Hematopoietic multipotent progenitor cell treated with erythropoietin and hydrocortisone succinate and interleukin-3 and kit ligand, for 8 days (in vitro differentiated cells): ENCODE data around the gene TYW3.
A peak's percentile ranks its signal among the peaks of the same experiment; 100 is the strongest.
"Not testable (repeated sequence)": the region's sequence is repeated elsewhere in the genome, so short reads cannot be mapped to it uniquely, and the experiment has no call there.

Experiments
- DNase-seq: peaks from one replicate; pipeline ENCODE4 v3.0.0-alpha.2; 2015

The TYW3 gene

GRCh38 chr1:74732071-74732946 is 643 bp upstream of the TYW3 start:
- DNase-seq: not testable (repeated sequence)

- peak; percentile 89 for DNase-seq
Observed at GRCh38 chr1:74733604-74734484, 892 bp downstream of the TYW3 start.

- DNase-seq: no peak
Observed at GRCh38 chr1:74737333-74737732, 4.4 kb downstream of the TYW3 start.

- not testable (repeated sequence) for DNase-seq
Observed at GRCh38 chr1:74740307-74740980, 7.5 kb downstream of the TYW3 start.

GRCh38 chr1:74745247-74745646 is 12.3 kb downstream of the TYW3 start:
- not testable (repeated sequence) for DNase-seq

GRCh38 chr1:74748960-74749359 is 16.0 kb downstream of the TYW3 start:
- no peak for DNase-seq

- DNase-seq: no peak
Observed at GRCh38 chr1:74753104-74753503, 20.2 kb downstream of the TYW3 start.

GRCh38 chr1:74755475-74755874 is 22.5 kb downstream of the TYW3 start:
- DNase-seq: no peak

- DNase-seq: not testable (repeated sequence)
Observed at GRCh38 chr1:74756650-74757049, 23.7 kb downstream of the TYW3 start.

- DNase-seq: no peak
Observed at GRCh38 chr1:74763807-74764206, 30.9 kb downstream of the TYW3 start.

GRCh38 chr1:74766579-74766978 is 33.6 kb downstream of the TYW3 start:
- DNase-seq: no peak

- DNase-seq: peak; percentile 42
Observed at GRCh38 chr1:74767490-74767889, 34.5 kb downstream of the TYW3 start.

GRCh38 chr1:74771913-74772515 is 39.1 kb downstream of the TYW3 start:
- peak; percentile 67 for DNase-seq

GRCh38 chr1:74772945-74773344 is 40.0 kb downstream of the TYW3 start:
- DNase-seq: no peak

- DNase-seq: no peak
Observed at GRCh38 chr1:74773582-74773981, 40.6 kb downstream of the TYW3 start.

- DNase-seq: no peak
Observed at GRCh38 chr1:74775735-74776134, 42.8 kb downstream of the TYW3 start.

GRCh38 chr1:74777525-74777924 is 44.6 kb downstream of the TYW3 start:
- DNase-seq: no peak

GRCh38 chr1:74779750-74780149 is 46.8 kb downstream of the TYW3 start:
- no peak for DNase-seq

- no peak for DNase-seq
Observed at GRCh38 chr1:74780594-74780993, 47.6 kb downstream of the TYW3 start.

GRCh38 chr1:74785944-74786343 is 53.0 kb downstream of the TYW3 start:
- no peak for DNase-seq

GRCh38 chr1:74790453-74790852 is 57.5 kb downstream of the TYW3 start:
- DNase-seq: no peak

GRCh38 chr1:74791491-74791890 is 58.5 kb downstream of the TYW3 start:
- no peak for DNase-seq
